Skeletal muscle satellite cell (primary cell): ENCODE results near the gene SPTLC3.

ENCODE experiments used
- H3K27me3 ChIP-seq: 2 replicates; pipeline ENCODE4 v1.7.0; 2013; ENCODE audit warnings: low read length; ENCODE audit not compliant: control insufficient read depth, insufficient read depth
- H3K36me3 ChIP-seq: 2 replicates; pipeline ENCODE4 v1.7.0; 2013; ENCODE audit warnings: mild to moderate bottlenecking, control low read depth, low read length; ENCODE audit not compliant: insufficient read depth
- H3K4me1 ChIP-seq: 2 replicates; pipeline ENCODE4 v1.7.0; 2013; ENCODE audit warnings: low read length; ENCODE audit not compliant: control insufficient read depth, insufficient read depth
- H3K4me2 ChIP-seq: 2 replicates; pipeline ENCODE4 v1.7.0; 2013; ENCODE audit warnings: mild to moderate bottlenecking, low read length
- H3K4me3 ChIP-seq: 2 replicates; pipeline ENCODE4 v1.7.0; 2013; ENCODE audit warnings: low read length
- H3K9ac ChIP-seq: 2 replicates; pipeline ENCODE4 v1.7.0; 2013; ENCODE audit warnings: mild to moderate bottlenecking, low read depth, low read length, moderate library complexity
- H3K9me3 ChIP-seq: replicated peaks from 2 replicates; pipeline ENCODE4 v1.7.0; 2013; ENCODE audit warnings: mild to moderate bottlenecking, control low read depth, low read length

The SPTLC3 gene

DNA sequence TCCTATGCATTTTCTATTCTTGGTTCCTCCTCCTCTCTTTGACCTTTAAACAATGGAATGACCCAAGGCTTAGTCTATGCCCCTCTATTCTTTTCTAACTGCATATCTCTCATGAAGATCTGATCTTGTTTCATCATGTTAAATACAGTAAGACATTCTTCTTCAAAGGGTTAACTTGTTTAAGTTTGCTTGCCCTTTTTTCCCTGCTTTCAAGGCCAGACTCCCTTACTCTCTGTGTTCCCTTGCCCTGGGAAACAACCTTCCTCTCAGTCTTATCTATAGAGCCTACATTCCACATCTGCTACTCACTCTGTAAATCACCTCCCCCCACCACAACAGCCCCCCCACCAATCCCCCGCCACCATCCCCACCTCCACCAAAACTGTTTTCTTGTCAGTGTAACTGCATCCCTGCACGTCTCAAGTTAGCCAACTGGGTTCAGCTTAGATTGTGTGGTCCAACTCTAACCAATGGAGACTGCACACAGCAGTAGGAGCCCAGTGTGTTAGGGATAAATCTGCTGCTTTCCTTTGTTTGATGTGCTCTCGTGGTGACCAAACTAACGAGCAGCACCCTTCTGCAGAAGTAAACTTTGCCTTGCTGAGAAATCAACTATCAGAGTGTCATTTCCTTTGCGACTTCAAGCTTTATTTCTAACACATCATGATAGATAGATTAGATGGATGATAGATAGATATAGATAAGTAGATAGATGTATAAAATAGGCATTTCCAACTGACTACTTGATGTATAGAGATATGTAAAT, 12.6 kb downstream of the SPTLC3 start:
- H3K9ac ChIP-seq: no peak overlapping the region
- H3K4me3 ChIP-seq: no peak overlapping the region
- no peaks in the 10 kb centered on the region for H3K27me3 ChIP-seq
- H3K4me1 ChIP-seq: peaks cover 33% of the 10 kb centered on the region
- H3K36me3 ChIP-seq: no peaks in the 10 kb centered on the region
- H3K9me3 ChIP-seq: no peaks in the 10 kb centered on the region
- H3K4me2 ChIP-seq: no peak overlapping the region

DNA sequence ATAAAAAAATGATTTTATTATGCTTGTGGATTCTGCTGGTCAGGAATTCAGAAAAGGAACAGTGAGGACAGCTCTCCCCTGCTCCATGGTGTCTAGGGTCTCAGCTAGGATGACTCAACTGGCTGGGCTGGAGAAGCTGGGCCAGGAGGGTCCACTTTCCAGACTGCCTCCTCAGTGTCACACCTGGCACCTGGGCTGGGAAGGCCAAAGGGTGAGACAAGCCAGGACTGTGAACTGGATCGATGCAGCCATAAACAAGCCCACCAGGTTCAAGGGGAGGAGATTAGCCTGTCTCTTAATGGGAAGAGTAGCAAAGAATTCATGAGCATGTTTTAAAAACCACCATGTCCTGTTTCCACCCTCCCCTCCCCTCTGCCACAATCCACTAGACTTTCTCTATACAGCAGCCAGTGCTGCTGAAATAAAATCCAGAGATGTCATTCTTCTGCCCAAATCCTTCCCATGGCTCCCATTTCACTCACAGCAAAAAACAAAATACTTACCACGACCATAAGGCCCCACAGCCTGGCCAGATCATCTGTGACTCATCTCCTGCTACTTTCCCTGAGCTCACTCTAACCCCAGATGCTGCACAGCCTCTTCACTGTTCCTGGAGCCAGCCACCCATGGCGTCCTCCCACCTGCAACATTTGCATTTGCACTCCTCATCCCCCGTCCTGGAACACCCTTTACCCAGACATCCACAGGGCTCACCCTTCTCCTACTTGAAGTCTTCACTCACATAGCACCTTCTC, 13.8 kb downstream of the SPTLC3 start:
- Histone ChIP-seq H3K4me2 (peak overlapping the region; percentile 50), H3K4me3 (no peak overlapping the region), H3K9ac (no peak overlapping the region), H3K36me3 (no peaks in the 10 kb centered on the region), H3K9me3 (no peaks in the 10 kb centered on the region), H3K27me3 (no peaks in the 10 kb centered on the region), H3K4me1 (peaks cover 33% of the 10 kb centered on the region)

DNA sequence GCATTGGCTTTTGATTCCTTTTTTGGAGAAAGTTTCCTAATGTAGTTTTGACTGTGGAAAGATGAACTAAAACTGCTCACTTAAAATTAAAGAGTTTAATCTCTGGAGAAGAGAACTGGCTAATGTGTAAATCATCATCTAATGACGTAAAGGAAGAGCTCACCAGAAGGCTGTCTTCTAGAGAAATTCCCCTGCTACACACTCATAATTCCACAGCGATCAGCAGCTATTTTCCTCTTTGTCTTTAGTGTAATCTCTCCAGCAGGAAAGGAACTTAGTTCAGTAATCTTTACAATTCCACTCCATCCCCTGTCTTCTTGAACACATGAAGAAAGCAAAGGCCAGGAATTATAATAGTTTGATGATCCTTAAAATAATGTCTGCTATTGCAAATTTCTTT, 15.8 kb downstream of the SPTLC3 start:
- Histone ChIP-seq H3K4me1 (peaks cover 42% of the 10 kb centered on the region), H3K9me3 (no peaks in the 10 kb centered on the region), H3K9ac (no peak overlapping the region), H3K27me3 (no peaks in the 10 kb centered on the region), H3K4me3 (no peak overlapping the region), H3K36me3 (no peaks in the 10 kb centered on the region), H3K4me2 (no peak overlapping the region)

DNA sequence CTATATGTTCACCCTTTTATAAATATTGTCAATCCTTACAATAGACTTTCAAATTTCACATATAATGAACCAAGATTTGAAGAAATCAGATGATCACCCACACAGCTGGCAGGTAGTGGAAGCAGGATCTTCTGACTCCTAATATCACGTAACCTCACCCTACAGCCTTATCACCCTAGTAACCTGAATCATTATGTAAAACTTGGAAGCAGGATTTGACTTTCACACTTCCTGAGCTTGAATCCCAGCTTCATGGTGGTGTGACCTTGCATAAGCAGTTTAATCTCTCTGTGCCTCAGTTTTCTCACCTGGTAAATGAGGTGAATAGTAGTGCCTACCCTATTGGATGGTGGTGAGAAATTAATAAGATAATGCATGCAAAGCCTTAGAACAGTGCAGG, 16.4 kb downstream of the SPTLC3 start:
- H3K27me3 ChIP-seq: no peaks in the 10 kb centered on the region
- no peak overlapping the region for H3K4me2 ChIP-seq
- no peaks in the 10 kb centered on the region for H3K9me3 ChIP-seq
- no peak overlapping the region for H3K4me3 ChIP-seq
- H3K4me1 ChIP-seq: peaks cover 45% of the 10 kb centered on the region
- H3K9ac ChIP-seq: no peak overlapping the region
- no peaks in the 10 kb centered on the region for H3K36me3 ChIP-seq

DNA sequence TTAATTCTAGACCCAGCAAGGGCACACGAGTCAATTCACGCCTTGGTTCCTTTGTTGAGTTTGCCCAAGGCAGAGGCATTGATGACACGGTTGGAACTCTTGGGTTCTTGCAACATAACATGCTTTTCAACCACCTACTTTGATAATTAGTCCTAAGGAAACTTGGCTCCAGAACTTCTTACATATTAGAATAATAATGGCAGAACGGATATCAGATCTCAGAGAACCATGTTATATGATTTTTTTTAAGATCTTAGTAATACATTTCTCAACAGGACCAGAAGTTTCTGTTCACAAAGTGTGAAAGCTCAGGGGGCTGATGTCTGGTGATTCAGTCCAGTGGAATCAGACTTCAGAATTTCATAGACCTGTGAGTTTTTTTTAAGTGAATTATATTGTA, 19.2 kb downstream of the SPTLC3 start:
- no peaks in the 10 kb centered on the region for H3K36me3 ChIP-seq
- H3K4me2 ChIP-seq: peak overlapping the region; percentile 31
- no peaks in the 10 kb centered on the region for H3K9me3 ChIP-seq
- no peak overlapping the region for H3K9ac ChIP-seq
- H3K4me3 ChIP-seq: no peak overlapping the region
- no peaks in the 10 kb centered on the region for H3K27me3 ChIP-seq
- H3K4me1 ChIP-seq: peaks cover 44% of the 10 kb centered on the region

DNA sequence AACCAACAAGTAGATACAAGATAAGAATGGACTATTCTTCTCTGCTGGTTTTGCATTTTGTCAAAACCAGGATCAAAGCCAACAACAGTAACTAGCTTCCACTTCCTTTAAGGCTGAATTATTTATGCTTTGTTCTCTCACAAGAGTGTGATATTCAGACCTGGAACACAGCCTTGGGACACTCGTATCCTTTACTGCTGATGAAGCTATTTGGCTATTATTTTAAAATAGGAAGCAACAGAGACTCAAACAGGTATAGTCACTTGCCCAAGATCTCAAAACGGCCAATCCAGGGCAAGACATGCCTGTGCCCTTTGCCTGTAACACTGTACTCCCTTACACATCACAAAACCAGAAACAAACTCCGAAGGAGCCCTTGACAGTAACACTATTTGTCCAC, 19.9 kb downstream of the SPTLC3 start:
- peak overlapping the region; percentile 31 for H3K4me2 ChIP-seq
- H3K36me3 ChIP-seq: no peaks in the 10 kb centered on the region
- no peaks in the 10 kb centered on the region for H3K27me3 ChIP-seq
- H3K4me1 ChIP-seq: peaks cover 41% of the 10 kb centered on the region
- H3K9ac ChIP-seq: peak overlapping the region; percentile 4
- no peak overlapping the region for H3K4me3 ChIP-seq
- no peaks in the 10 kb centered on the region for H3K9me3 ChIP-seq

DNA sequence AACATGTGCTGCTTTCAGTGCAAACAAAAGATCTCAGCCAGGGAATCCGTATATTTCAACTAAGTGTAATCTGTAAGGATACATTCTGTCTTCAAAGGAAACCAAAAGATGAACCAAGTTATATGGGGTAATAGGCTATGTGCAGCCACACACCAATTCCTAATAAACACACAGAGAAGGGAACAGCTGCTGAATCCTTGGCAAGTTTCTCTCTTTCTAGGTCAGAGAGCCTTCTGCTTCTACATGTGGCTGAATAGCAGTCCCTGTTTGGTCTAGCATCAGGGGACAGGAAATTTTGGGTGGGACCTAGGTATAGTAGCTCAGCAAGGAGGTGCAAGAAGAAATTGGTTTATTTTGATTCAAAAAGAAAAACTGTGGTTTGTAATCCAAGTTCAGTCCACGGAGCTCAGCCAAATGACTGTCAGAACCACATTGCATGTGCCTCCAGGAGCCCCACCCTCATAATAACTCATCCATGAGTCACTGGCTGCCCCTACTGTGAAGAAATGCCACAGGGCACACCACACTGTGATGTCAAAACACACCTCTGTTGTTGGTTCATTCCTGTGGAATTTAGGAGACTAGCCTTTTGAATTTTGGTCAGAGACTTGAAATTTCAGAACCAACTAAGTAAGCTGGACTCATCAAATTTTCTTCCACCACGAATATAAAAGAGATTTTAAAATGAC, 21.1 kb downstream of the SPTLC3 start:
- H3K4me2 ChIP-seq: peak overlapping the region; percentile 73
- H3K9ac ChIP-seq: peak overlapping the region; percentile 36
- no peaks in the 10 kb centered on the region for H3K9me3 ChIP-seq
- H3K4me3 ChIP-seq: peak overlapping the region; percentile 28
- H3K27me3 ChIP-seq: no peaks in the 10 kb centered on the region
- no peaks in the 10 kb centered on the region for H3K36me3 ChIP-seq
- peaks cover 41% of the 10 kb centered on the region for H3K4me1 ChIP-seq

DNA sequence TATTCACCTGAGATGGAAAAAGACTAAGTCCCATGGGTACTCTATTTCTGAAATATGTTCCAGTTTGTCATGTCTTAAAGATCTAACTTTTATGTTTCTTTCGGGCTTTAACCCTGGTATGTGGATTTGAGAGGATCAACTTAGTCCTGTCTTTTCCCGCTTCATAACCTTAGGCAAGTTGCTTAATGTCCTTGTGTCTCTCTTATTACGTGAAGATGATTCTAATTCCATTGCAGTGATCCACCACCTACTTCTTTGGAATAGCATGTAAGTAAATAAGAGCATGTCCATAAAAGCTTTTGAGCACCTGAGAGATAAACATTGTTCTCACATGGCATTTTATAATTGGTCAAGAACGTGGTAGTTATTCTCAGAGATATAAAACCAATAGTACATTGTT, 23.0 kb downstream of the SPTLC3 start:
- H3K9me3 ChIP-seq: no peaks in the 10 kb centered on the region
- no peaks in the 10 kb centered on the region for H3K36me3 ChIP-seq
- no peak overlapping the region for H3K4me3 ChIP-seq
- H3K4me1 ChIP-seq: peaks cover 42% of the 10 kb centered on the region
- no peaks in the 10 kb centered on the region for H3K27me3 ChIP-seq
- no peak overlapping the region for H3K4me2 ChIP-seq
- no peak overlapping the region for H3K9ac ChIP-seq

DNA sequence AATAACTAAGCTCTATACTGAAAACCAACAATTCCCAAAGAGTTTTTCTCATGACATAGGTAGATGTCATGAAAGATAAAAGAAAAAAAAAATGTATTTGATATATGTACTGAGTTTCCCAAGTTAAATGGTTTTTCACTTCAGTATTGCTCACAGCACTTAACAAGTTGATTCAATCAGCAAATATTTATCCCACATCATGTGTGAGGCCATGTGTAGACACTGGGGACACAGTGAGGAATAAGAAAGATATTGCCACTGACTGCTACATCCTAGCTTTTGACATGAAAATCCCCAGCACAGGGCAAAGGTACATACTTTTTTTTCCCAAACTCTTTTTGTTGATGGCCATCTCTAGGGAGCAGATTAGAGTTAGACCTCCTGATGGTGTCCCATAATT, 25.3 kb downstream of the SPTLC3 start:
- Histone ChIP-seq H3K4me1 (peaks cover 26% of the 10 kb centered on the region), H3K27me3 (no peaks in the 10 kb centered on the region), H3K36me3 (no peaks in the 10 kb centered on the region), H3K4me3 (no peak overlapping the region), H3K9ac (no peak overlapping the region), H3K9me3 (no peaks in the 10 kb centered on the region), H3K4me2 (no peak overlapping the region)

DNA sequence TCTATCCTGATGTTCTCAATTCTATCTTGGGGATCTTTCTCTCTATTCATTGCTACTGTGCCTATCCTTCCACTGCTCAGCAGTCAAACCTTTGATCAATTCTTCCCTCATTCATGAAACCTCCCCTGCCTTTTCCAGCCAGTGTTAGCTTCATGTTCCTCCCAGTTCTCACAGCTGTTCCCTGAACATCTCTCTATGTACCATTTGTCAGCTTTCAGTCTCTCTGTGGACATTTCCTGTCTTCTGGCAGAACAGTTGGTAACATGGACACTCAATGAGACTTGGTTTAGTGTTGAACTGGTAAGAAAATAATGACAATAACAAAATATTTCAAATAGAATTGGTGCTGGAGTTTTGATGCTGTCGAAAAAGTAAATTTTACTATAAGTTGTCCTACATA, 26.2 kb downstream of the SPTLC3 start:
- peaks cover 19% of the 10 kb centered on the region for H3K4me1 ChIP-seq
- H3K4me2 ChIP-seq: no peak overlapping the region
- H3K9ac ChIP-seq: no peak overlapping the region
- no peaks in the 10 kb centered on the region for H3K9me3 ChIP-seq
- H3K27me3 ChIP-seq: no peaks in the 10 kb centered on the region
- H3K4me3 ChIP-seq: no peak overlapping the region
- H3K36me3 ChIP-seq: no peaks in the 10 kb centered on the region

DNA sequence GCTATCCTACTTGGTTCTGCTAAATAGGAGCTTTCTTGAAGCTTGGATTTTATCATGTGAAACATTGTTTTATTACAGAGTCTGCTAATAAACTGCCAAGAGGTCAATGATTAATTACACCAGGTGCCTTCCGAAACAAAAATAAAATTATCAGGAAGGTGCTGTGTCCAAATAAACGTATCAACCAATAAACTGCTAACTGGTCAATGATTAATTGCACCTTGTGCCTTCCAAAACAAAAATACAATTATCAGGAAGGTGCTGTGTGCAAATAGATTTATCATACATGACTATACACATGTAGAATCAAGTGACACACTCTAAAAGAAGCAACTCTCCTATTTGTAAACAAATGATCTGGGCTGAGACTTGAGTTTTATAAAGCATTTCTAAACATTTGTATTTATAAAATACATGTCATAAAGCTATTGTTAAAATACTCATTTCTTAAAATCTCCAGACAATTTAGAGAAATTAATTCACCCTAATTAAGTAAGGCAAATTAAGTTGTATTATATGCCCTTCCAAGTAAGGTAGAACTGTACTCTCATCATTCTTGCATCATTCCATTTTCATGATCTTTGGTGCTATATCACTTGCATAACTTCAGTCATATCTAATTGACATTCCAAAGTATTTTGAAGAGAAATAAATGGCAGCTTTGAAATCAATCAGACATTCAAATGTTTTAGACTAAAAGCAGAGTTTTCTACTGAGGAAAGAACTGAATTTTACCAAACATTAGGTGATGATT, 26.8 kb downstream of the SPTLC3 start:
- no peaks in the 10 kb centered on the region for H3K36me3 ChIP-seq
- no peak overlapping the region for H3K9ac ChIP-seq
- no peaks in the 10 kb centered on the region for H3K9me3 ChIP-seq
- H3K4me3 ChIP-seq: no peak overlapping the region
- no peak overlapping the region for H3K4me2 ChIP-seq
- H3K27me3 ChIP-seq: no peaks in the 10 kb centered on the region
- peaks cover 15% of the 10 kb centered on the region for H3K4me1 ChIP-seq
